Activated CD4-positive, alpha-beta T cell treated with anti-CD3 and anti-CD28 coated beads, Interleukin-2, Interleukin-6, amounts not matched to agents 100 ng/mL and 50 ng/mL, durations not matched to agents 16 hours and 8 hours (primary cell): ENCODE measurements around the gene RANBP3.
"Not testable (repeated sequence)": the region's sequence is repeated elsewhere in the genome, so short reads cannot be mapped to it uniquely, and the experiment has no call there.

Experiments used
- DNase-seq: peaks from one replicate; pipeline ENCODE4 v3.0.0-alpha.2; 2020

Gene RANBP3, protein sequence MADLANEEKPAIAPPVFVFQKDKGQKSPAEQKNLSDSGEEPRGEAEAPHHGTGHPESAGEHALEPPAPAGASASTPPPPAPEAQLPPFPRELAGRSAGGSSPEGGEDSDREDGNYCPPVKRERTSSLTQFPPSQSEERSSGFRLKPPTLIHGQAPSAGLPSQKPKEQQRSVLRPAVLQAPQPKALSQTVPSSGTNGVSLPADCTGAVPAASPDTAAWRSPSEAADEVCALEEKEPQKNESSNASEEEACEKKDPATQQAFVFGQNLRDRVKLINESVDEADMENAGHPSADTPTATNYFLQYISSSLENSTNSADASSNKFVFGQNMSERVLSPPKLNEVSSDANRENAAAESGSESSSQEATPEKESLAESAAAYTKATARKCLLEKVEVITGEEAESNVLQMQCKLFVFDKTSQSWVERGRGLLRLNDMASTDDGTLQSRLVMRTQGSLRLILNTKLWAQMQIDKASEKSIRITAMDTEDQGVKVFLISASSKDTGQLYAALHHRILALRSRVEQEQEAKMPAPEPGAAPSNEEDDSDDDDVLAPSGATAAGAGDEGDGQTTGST

DNA sequence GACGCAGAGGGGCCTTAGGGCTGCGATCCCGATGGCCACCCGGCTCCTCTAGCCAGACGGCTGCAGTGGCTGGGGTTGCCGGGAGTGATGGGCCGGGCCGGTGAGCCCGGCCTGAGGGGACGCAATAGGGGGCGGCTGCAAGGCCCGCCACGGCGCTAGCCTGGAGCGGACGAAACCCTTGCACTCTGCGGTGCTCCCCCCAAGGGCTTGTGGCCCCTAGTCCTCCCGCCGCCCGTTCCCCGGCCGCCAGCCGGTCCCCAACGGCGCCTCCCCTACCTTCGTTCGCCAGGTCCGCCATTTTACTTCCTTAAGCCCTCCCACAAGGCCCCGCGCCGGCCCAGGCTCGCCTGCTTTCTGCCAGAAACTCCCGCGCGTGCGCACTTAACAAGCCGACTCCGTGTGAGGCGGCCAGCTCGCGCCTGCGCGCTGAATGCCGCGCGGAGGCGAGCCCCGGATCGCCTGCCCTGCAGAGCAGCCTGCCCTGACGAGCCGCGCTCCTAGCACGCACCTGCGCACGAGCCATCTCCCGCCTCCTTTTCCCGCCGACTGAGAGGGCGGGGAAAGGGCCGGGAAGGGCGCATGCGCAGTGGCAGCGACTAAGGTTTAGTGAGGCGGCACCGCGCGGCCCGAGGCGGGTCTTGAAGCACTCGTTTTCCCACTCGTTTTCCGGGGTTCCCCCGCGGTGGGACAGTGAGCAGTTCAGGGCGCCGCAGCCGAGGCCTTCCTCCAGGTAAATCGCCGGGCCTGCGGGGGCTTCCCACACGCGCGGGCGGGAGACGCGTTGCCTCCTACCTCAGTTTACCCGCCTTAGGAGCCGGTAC, at the start of gene RANBP3:
TSS of gene RANBP3 (minus strand) at position 356 of the 821 bp plus-strand sequence. CDS start at position 298, 58 bp downstream.
- peak; percentile 99 for DNase-seq

DNA sequence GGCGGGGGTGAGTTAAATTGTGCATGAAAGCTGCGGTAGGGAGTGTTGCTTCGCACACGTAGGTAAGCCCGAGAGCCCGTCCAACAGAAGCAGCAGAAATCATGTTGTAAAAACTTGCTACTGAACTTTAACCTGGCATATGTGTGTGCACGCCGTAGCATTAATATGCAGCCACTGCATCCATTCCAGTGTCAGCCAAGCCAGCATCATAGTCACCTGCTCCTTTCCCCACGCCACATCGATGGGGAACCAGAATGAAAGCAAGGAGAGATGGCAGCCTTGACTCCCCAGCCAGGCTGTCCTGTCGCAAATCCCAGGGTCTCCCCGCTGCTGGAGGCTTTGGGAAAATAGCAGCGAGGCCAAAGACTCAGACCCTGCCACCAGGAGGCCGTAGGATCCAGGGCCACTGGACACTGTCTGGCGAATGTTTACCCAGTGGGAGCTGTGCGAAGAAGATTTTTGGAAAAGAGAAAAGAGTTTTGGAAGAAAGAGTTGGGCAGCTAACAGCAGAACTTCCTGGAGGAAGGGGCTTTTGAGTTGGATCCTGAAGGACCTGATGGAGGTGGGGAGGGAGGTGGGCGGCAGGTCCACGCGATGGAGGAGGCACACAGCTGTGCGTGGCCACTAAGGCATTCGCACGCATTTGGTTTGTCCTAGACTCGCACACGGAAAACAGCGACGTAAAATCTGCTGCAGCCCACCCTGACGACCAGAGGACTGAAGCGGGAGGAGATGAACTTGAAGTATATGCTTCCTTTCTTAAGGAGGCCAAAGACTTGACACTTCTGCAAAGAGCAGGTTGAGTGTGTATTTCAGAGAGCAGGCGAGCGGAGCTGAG, 48.7 kb upstream of the RANBP3 start:
- DNase-seq: no peak

DNA sequence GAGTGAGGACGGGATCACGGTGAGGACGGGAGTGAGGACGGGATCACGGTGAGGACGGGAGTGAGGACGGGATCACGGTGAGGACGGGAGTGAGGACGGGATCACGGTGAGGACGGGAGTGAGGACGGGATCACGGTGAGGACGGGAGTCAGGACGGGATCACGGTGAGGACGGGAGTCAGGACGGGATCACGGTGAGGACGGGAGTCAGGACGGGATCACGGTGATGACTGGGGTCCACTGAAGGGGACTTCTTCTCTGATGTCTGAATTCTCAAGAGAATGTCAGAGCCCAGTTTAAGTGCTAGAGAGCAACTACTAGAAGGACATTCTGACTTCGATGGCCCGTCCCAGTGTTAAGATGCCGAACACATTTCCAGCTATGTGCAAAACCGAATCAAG, 46.8 kb upstream of the RANBP3 start:
- DNase-seq: not testable (repeated sequence)

DNA sequence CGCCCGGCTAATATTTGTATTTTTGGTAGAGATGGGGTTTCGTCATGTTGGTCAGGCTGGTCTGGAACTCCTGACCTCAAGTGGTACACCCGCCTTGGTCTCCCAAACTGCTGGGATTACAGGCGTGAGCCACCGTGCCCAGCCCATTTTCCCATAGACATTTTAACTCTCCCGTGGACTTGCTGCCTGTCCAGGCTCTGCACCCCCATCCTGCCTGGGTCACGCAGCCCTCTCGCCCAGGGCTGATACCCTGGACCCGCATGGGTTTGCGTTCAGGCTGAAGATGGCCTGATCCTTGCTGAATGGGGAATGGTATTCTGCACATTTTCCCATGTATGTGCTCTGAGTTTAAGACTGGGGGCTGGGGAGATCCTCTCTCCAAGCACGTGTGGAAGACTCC, 46.0 kb upstream of the RANBP3 start:
- no peak for DNase-seq

DNA sequence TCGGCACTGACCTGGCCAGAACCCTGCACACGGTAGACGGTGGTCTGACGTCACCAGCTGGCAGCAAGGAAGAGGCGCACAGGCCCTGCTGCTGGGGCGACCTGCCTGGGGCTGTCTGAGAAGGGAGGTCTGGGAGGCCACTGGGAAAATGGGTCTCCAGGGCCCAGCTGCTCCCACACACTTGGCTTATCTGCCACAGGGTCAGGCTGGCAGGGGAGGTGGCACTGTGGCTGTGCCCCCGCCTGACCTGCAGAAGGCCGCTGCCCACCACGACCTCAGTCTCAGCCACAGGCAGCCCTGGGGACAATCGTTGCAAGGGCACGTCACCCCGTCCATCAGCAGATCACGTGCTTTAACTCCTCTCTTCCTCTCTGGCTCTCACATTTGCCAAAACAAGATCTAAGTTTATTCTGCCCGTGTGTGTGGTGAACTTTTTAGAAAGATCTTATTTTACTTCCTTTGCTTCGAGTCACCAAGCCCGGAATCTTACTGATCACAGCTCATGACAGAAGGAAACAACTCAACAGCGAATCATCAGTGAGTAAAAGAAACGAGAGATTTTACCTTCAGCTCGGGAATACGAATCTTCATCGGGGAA, 45.2 kb upstream of the RANBP3 start:
- no peak for DNase-seq

DNA sequence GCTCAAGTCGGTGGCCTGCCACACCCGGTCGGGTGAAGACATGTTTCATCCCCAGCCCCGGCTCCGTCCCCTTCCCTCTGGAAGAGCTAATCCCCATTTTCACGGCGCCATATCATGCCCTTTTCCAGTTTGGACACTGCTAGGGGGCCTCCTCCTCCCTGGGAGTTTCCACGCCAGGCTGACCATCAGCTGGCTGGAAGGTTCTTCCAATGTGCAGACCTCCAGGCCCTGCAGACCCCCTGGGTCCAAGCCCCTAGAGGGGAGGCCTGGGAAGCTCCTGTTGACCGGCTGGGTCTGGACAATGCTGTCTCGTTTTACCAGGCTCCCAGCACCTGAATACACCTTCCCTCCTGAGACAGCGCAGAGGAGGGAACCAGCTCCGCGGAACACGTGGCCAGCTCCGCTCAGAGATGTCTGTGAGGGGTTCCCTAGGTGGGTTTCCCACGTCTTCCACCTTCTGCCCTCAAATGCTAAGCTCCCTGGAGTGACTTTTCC, 44.7 kb upstream of the RANBP3 start:
- DNase-seq: no peak

DNA sequence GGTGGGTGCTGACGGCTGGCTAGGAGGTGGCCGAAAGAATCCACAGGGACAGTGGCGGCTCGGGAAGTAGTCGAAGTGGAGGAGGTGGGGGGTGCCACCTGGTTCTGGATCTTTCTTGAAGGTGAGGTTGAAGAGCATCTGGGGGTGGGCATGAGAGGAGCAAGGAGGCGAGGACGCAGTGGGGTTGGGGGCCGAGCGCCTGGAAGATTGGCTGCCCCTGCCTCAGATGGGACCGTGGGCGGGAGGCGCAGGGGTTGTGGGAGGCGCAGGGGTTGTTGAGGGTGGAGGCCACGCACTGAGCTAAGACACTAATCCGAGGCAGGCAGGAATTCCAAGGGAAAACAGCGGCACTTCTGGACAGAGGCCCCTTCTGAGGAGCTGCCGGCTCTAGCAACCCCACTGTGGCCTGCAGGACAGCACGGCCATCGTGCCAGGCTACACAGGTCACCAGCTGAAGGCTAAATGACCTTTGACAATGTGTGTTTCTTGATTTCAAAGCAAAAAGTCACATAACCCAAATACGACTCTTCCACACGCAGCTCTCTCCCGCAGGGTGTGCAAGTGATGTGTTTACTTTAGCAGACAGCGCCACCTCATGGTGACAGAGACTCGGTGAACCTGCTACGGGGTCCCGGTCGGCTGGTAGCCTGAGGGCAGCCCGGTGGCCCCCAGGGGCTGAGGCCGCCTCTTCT, 44.1 kb upstream of the RANBP3 start:
- DNase-seq: peak; percentile 82

DNA sequence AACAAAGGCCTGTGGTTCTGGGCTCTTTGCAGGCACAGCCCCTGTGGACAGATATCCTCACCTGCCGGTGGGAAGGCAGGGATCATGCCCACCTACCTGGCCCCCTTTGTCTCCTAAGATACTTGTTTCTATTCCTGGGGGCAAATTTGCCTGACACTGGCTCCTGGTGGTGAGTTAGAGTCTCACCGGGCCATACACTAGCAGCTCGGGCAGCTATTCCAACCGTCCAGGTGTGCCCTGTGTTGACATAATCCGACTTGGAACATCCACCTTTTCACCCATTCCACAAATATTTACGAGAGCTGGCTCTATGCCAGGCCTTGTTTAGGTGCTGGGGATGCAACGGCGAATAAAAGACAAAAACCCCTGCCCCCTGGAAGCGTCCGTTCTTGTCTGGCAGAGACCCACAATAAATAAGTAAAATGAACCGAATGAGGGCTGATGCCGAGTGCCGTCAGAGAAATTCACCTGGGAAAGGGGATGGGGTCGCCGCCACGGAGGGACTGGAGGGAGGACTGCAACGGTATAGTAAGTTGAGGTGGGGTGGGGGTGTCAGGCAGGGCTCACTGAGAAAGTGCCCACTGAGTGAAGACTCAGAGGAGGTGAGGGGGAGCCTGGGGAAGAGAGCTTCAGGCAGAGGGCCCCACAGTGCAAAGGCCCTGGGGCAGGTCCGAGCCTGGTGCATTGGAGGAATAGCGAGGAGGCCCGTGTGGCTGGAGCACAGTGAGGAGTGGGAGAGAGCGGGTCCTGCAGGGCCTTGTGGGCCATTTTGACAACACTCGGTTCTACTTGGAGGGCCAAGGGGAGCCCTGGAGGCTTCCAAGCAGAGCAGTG, 43.2 kb upstream of the RANBP3 start:
- DNase-seq: no peak

DNA sequence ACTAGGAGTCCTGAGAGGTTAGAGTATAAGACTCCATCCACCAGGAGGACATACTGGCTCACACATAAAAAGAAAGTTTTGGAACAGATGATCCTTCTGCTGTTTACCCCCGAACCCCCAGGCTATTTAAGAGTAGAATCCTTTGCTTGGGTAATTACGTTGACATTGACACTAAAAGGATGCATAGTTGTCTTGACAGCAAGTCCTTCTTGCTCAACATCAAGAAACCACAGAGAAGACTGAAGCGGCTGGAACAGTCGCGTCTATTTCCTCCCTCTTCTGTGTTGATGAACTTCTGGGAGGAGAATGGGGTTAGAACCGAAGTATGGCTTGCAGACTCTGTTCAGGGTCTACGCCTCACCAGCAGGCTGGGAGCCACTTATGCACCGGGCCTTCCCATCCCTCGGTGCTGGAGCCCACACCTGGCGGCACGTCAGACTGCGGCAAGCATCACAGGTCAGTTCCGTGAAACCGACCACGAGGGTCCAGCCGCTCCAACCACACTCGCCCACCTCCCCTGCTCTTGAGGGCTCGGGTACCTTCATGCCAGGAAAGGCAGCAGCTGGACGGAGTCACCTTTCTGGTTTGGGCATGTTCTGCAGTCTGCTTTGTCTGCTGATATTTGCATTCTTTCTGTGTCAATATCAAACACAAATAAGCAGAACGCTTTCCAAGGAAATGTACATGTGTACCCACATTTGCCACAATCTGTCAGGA, 42.4 kb upstream of the RANBP3 start:
- no peak for DNase-seq

DNA sequence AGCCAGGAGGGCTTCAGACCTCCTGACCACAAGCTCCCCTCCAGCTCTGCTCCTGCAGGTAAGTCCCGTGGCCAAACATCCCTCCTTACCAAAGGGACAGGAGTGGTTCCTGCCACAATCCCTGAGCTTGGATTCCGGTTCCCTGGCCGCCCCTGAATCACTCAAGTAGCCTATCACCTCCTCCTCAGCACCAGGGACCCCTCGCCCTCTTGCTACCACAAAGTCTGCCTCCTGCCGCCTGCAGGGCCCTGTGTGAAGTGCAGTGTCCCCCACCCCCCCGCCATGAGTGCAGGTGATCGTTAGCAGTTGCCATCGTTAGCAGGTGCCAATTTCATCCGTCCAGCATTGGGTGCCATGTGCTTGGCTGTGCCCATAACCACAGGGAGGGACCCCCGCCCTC, 40.8 kb upstream of the RANBP3 start:
- no peak for DNase-seq

DNA sequence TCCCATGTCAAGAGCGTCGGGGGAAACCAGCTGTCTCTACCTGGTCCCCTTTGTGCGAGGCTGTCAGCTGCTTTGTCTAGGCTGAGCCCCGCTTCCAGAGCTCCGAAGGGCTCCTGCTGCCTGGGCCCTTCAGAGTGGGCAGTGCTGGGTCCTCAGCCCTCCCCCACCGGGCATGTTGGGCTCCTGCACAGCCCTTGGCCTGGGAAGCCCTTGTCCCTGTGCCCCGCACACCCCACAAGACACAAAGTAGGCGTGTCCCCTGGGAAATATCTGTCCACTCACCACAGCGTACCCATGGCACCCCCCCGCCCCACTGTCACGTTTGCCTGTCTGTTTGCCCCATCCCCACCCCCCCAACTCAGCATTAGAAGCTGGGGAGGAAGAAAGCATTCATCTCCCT, 39.6 kb upstream of the RANBP3 start:
- no peak for DNase-seq

DNA sequence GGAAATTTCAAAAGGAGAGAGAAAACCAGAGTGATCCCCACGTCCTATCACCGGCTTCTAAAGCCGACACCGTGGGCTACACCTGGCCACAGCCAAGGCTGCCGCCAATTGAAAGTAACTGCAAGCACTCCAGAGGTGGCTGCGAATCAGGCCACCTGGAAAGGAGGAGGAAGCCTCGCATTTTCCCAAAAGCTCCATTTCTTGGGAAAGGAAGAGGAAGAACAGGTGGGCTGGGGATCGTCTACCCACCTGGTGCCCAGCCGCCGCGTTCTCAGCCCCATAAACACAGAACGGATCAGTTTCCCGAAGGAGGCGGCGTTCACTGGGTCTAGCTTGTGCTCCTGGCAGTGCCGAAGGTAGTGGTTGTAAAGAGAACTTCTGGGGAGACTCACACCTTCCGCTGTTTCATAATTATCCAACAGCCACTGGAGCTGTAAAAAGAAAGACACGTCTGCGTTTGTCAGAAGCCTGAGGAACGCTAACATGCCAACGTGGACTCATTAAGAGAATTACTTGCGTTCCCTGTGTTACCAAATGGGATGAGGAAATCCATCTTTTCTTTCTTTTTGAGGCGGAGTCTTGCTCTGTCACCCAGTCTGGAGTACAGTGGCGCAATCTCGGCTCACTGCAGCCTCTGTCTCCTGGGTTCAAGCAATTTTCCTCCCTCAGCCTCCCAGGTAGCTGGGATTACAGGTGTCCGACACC, 38.1 kb upstream of the RANBP3 start:
- no peak for DNase-seq

DNA sequence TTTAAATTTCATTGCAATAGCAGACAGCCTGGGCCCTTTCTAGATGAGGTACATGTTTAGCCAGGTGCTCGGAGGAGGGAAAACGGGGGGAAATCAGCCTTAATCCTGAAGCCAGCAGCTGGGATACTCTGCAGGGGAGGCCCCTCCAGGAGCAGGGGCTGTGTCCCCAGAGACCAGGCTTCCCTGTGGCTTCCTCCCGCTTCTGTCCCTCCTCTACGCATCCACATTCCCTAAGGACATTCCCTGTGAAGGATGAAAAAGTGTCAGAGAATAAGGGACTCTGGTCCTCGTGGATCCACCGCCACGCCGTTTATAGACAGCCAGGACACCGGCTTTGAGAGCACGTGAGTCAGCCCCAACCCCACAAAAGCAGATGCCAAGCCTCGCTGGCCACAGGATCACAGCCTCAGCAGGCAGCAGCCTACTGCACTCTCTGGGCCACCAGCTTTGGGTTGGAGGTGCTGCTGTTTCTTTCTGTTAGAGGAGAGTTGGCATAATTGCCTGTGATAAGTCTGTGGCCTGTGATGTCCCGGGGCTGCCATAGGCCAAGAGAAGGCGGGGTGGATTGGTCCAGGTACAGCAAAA, 36.7 kb upstream of the RANBP3 start:
- DNase-seq: no peak

DNA sequence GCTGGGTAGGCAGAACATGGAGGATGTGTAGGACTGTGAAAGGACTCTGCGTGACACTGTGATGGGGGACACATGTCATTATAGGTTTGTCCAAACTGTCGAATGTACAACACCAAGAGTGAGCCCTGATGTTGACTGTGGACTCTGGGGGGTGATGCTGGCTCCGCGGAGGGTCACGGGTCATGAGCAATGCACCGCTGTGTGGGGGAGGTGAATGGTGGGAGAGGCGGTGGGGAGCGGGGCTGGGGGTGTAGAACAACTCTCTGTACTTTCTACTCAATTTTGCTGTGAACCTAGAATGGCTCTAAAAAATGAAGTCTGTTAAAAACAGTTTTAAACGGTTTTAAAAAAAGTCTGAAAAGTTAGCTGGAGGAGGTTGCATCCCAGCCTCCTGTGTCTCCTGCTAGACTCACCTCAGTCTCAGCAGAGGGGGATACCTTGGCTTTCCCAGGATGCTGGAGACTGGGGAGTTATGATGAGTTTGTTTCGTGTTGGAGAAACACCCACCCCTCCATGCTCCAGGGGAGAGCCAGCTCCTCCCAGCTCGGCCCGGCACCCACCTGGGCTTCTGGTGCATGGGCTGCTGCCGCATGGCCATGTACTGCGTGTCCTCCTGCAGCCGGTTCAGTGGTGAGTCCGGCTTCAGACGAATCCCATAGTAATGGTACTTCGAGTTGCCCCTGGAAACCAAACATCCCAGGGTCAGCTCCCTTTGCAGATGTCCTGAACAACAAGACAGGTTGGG, 34.7 kb upstream of the RANBP3 start:
- no peak for DNase-seq

DNA sequence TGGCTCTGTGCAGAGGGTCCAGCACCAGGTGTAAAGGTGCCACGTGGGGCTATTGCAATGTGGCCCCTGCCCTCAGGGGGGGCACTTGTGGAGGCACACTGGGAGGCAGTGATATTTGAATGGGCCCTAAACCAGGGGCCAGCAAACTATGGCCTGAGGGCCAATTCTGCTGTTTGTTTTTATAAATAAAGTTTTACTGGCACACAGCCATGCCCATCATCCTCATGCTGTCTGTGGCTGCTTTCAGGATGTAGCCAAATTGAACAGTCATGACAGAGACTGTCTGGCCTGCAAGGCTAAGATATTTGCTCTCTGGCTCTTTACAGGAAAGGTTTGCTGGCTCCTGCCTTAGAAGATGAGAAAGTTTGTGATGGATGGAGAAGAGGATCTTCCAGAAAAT, 33.9 kb upstream of the RANBP3 start:
- DNase-seq: no peak

DNA sequence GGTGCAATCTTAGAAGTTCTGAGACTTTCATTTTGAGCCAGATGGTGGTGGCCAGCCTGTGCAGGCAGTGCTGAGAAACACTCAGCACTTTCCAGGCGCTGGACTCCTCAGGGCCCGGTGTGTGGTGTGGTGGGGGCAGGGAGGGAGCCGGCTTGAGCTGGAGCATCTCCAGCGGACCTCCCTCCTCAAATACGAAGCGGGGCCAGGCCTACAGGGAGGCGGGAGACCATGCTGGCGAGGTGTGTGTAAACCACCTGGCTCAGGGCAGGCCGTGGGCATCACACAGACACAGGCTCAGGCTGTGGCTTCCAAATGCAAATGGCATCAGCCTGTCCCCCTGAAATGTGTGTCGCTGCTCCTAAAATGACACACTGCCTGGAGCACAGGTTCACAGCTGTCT, 33.3 kb upstream of the RANBP3 start:
- DNase-seq: no peak

DNA sequence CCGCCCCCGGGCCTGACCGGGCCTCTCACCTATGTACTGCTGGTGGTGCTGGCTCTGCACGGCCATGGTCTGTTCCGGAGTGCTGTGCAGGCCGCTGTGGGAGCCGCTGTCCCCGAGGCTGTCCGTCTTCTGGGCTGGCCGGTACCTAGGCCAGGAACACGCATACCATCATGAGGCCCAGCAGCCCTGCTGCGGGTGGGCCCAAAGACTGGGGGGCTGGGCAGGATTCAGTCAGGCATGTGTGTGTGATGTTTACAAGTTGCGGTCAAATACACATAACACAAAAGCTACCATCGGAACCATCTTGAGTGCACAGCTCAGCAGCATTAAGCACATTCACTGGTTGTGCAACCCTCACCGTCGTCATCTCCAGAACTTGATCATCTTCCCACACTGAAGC, 32.2 kb upstream of the RANBP3 start:
- no peak for DNase-seq

DNA sequence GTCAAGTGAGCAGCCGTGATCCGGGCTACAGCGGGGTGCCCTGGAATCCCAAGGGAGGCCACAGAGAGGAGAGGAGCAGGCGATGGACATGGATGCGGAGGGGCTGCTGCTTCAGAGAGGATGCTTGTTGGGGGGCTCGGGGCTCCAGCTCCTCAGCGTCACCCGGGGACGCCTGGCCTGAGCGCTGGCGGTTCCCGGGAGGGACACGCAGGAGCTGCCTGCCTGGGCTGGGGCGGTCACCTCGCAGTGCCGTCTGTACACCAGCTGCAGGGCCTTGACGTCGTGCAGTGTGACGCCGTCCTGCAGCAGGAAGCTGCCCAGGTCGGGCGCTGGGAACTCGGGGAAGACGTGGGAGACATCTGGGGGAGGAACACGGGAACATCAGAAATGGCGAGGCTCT, 29.9 kb upstream of the RANBP3 start:
- no peak for DNase-seq
